ENCODE measurements around the gene LSM14A.

- TF ChIP-seq CHD1 (IDR thresholded peaks at IDR 0.05; ENCODE audit: low read depth, low read length) (no peak), RAD21 (IDR thresholded peaks at IDR 0.05 in 1 of 2, conservative IDR thresholded peaks at IDR 0.05 in 1 of 2; ENCODE audit: low read depth in 2 of 2, low read length in 2 of 2) (no peak), YY1 (IDR thresholded peaks at IDR 0.05; ENCODE audit: low read depth, low read length) (no peak), CTCF (IDR thresholded peaks at IDR 0.05; ENCODE audit: control extremely low read depth in 1 of 3, insufficient read depth in 1 of 3, low read depth in 1 of 3, low read length in 3 of 3) (no peak), EP300 (IDR thresholded peaks at IDR 0.05; ENCODE audit: borderline replicate concordance in 1 of 2, low read depth in 2 of 2, low read length in 2 of 2) (no peak)
- TF ChIP-seq, protein P1, sequence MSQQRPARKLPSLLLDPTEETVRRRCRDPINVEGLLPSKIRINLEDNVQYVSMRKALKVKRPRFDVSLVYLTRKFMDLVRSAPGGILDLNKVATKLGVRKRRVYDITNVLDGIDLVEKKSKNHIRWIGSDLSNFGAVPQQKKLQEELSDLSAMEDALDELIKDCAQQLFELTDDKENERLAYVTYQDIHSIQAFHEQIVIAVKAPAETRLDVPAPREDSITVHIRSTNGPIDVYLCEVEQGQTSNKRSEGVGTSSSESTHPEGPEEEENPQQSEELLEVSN (IDR thresholded peaks at IDR 0.05) = no peak
- TF ChIP-seq, protein P2, sequence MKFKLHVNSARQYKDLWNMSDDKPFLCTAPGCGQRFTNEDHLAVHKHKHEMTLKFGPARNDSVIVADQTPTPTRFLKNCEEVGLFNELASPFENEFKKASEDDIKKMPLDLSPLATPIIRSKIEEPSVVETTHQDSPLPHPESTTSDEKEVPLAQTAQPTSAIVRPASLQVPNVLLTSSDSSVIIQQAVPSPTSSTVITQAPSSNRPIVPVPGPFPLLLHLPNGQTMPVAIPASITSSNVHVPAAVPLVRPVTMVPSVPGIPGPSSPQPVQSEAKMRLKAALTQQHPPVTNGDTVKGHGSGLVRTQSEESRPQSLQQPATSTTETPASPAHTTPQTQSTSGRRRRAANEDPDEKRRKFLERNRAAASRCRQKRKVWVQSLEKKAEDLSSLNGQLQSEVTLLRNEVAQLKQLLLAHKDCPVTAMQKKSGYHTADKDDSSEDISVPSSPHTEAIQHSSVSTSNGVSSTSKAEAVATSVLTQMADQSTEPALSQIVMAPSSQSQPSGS (IDR thresholded peaks at IDR 0.05; ENCODE audit: low read length) = no peak
Observed at GRCh38 chr19:34180709-34181108, 8.4 kb downstream of the LSM14A start.
